Dermis blood vessel endothelial cell (primary cell): ENCODE results near the gene PVALEF. TPM values are rescaled to one million over a fixed set of nuclear protein-coding genes. Genes with fewer than 3 reads are reported as not detected.
"Not testable (repeated sequence)": the region's sequence is repeated elsewhere in the genome, so short reads cannot be mapped to it uniquely, and the experiment has no call there.

Experiments used
- DNase-seq: peaks from one replicate; pipeline ENCODE4 v3.0.0; 2010
- total RNA-seq: library from RNA; depleted of rRNA; stranded (reverse); fragments of >200 nt; gene quantifications from 2 replicates; pipeline ENCODE4 v1.2.3, GENCODE V29; 2014

Gene PVALEF
- total RNA-seq, 1 donor from 2014 or later: not detected

DNA sequence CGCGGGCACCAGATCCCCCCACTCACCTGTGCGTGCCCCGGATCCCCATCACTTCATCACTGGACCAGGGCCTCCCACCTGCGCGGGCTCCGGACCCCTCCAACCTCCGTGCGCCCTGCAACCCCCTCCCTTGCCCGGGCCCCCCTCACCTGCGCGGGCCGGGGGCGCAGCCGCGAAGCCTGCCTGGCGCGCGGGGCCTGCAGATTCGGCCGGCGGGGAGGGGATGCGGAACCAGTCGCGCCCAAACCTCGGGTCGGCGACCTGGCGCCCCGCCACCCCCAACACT, 57.3 kb downstream of the PVALEF start:
- no peak for DNase-seq

DNA sequence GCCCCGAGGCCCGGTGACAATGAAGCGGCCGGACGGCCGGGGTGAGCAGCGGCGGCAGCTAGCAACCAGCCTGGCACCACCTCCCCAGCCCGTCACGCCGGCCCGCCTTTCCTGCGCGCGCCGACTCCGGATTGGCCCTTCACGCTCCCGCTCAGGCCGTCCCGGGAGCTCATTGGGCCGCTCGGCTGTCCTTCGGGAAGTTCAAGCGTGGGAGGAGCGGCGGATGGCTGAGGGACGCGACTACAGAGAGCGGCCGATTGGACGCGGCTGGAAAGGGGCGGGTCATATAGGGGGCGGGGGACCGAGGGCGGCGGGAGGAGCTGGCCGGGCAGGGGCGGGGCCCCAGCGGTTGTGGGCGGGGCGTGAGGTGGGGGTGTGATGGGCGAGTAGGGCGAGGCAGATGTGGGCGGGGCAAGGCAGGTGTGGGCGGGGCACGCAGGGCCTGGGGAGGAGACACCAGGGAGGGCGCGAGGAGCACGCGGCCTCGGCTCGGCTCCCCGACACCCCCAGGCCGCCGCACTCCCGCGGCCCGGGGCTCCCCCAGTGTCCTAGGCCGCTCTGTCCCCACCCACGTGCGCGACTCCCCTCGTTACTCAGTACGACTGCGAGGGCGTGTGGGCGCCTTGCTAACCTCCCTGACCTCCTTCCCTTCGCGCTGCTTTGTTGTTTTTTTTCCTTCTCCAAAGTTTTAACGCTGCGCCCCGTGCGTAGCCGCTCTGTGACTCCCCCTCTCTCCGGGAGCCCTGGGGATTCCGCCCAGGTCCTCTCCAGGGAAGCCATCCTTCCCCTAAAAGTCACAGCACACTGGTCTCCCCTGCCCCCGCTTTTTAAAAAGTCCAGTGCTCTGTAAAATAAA, 57.8 kb downstream of the PVALEF start, which contains the start of gene CEP131:
Gene CEP131, minus strand, starts transcription at position 60 of the 856 bp plus-strand sequence. CDS start 2,909 bp downstream, outside the sequence.
- peak; percentile 99 for DNase-seq

DNA sequence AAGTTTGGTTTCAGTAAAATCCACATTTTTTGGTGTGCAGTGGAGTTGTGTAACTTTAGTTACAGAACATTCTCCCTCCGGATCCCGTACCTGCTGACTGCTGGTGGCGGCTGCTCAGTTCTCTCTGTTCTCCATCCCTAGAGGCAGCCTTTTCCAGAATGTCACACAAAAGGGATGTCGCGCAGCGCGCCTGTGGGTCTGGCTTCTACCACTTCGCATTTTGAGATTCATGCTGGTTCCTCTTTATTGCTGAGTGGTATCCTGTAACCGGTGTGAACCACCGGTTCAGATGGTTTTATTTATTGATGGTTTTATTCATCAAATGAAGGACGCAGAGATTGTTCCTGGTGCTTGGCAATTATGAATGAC, 58.4 kb downstream of the PVALEF start:
- no peak for DNase-seq

DNA sequence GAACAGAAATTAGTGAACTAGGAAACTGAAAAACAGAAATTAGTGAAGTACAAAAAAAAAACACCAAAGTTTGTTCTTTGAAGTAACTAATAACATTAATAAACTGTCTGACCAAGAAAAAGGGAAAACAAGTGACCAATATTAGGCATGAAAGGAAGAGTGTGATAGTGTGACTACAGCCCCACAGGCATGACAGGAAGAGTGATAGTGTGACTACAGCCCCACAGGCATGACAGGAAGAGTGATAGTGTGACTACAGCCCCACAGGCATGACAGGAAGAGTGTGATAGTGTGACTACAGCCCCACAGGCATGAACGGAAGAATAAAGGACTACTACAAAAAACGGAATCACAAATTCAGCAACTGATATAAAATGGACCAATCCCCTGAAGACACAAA, 62.3 kb downstream of the PVALEF start:
- not testable (repeated sequence) for DNase-seq

DNA sequence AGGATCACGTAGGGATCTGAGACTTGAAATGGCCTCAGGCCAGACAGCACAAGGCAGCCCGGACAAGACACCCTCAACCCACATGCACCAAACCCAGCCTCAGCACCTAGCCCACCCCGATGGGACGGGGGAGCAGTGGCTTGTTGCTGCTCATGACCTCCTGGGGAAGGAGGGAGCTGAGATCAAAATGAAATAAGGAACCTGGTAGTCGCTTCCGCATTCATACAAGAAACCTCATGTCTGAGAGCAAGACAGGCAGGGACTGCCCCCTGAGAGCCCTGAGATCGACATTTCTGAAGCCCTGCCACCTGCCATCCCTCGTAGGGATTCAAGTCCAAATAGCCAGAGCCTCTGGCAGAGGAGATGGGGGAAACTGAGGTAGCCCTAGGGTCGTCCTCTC, 63.1 kb downstream of the PVALEF start:
- no peak for DNase-seq

DNA sequence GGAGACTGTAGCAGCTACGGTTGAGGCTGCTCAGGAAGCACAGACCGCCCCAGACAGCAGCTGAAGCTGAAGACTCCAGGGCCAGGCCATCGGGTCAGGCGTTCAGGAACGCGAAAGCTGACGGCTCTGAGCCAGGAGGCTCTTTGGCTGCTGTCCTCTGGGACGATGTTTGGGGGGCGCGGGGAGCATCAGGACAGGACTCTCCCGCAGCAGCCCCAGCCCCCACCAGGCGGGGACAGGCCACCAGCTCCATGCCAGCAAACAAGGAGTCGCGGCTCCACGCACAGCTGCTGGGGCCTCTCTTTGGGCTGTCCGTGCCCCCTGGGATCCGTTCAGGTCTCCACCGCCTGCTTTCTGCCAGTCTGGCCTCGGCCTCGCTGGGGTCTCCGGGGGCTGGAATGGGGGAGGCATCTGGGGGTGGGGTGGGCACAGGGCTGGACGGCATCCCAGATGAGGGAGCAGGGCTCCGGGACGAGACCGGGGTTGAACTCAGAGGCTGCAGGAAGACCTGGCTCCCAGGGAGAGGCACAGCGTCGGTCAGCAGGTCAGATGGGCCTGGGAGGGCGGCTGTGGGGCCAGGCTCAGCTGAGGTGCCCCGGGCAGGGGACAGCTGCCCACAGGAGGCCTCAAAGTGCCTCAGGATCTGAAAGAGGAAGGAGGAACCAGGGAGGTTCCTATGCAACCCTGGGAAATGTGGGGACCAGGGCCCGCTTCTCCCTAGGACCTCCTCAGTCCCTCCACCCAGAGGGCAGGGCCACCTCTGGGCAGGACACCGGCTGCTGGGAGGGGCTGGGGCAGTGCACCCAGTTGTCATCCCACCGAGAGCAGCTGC, 63.7 kb downstream of the PVALEF start:
- DNase-seq: no peak

DNA sequence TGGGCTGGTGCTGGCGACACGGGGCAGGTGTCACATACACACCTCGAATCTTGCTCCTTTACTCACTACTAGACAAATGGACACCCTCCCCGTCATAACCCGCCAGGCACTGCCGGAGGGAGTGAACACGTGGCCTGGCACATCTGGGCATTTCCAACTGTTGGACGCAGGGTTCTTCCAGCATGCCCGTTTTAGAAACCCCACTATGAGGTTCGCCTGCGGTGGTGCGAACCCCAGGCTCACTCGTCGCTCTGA, 64.3 kb downstream of the PVALEF start:
- no peak for DNase-seq

DNA sequence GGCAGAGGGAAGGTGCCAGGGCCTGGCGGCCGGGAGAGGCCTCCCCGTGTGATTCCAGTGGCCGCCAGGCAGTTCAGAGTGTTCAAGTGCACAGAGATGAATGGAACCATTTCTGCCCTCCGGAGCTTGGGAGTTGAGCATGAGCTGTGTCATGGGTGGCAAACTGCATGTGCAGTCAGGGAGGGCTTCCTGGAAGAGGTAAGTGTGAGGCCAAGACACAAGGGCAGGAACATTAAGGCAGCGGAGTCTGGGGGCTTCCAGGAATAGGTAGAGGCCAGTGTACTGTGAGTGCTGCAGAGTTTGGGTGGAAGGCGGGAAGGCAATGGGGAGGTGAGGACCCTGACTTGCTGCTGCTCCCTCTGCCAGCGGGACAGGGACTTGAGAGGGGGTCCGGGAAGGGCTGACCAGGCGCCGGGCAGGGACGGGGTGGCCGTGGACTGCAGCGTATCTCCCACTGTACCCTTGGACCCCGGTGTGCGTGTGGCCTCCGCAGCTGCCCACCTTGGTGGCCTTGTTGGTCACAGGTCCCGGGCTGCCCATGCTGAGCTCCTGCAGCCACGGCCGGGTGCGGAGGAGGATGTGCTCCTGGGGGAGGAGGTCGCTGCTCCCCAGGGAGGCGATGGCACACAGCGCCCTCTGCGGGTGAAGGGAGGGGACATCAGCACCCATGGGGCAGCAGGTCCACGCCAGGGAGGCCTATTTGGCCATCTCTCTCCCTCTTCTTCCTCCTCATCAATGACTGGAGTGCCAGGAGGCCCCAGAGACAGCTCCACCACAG, 64.9 kb downstream of the PVALEF start:
- peak; percentile 32 for DNase-seq

DNA sequence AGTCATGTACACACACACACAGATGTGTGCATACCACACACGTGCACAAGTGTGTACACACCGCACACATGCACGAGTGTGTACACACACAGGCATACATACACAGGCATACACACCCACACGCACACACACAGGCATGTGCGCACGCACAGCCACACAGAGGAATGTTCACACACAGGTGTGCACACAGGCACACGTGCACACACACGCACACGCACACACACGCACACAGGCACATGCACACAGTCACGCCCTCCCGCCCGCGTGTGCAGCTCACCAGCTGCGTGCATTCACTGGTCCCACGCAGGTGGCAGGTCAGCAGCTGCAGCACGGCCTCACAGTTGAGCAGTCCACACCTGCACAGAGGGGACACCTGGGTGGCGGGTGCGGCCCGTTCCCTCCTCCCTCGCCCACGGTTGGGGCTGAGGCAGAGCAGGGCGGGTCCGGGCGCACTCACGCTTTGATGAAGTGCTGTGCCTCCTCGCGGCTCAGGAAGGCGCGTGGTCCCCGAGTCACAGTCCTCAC, 65.9 kb downstream of the PVALEF start:
- no peak for DNase-seq

DNA sequence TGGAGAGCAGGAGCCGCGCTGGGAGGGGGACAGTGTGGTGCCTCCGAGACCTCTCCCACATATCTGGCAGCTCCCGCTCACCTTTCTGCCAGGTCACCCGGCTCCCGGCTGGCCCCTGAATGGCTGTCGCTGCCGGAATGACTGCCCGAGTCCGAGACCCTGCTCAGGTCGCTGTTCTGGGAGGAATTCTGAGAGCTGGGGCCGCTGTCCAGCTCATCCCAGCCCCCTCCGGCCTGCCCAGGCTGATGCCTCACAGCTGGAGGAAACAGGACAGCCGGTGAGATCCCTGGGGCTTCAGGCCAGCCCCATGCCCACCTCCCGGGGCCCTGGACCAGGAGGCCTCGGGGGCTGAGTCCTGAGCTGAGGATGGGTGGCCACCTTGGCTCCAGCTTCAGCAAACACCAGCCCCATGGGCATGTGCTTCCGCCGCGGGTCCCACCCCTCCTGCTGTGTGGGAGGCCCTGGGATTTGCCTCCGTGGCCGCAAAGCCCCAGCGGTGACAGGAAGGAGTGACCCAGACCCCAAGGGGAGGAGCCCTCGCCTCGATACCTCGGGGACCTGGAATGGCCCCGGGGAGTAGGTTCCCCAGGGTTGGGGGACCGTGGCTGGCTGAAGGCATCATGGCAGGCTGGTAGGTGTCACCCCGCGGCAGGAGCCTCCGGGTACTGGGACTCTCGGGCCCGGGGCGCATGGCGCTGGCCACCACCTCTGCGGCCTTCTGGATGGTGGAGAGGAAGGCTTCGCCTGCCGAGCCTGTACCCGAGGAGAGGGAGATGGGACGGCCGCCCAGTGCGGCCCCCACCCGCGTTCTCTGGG, 66.7 kb downstream of the PVALEF start:
- DNase-seq: no peak

Other genes starting within 250 kb of the PVALEF start
- gene CHMP6, start 173.7 kb upstream of the PVALEF start, total RNA-seq: 19.2 and 28.6 TPM in 2 replicates
- 27.7 and 53.9 TPM in 2 replicates for gene BAIAP2, start 130.4 kb upstream of the PVALEF start, total RNA-seq
- gene AATK, start 714 bp downstream of the PVALEF start, total RNA-seq: 4.0 and 4.1 TPM in 2 replicates
- 11.3 and 12.3 TPM in 2 replicates for gene CEP131, start 57.5 kb downstream of the PVALEF start, total RNA-seq
- 12.1 and 24.5 TPM in 2 replicates for gene TEPSIN, start 73.5 kb downstream of the PVALEF start, total RNA-seq
- 18.4 and 26.9 TPM in 2 replicates for gene NDUFAF8, start 73.8 kb downstream of the PVALEF start, total RNA-seq
- gene SLC38A10, start 129.8 kb downstream of the PVALEF start, total RNA-seq: 101 and 106 TPM in 2 replicates
- 4.8 and 19.3 TPM in 2 replicates for gene BAHCC1, start 229.9 kb downstream of the PVALEF start, total RNA-seq